ENCODE data around the gene OAS1.

Gene OAS1

GRCh38 chr12:112876506-112876905 lies 30.3 kb upstream of the OAS1 start:
- no peak for TF ChIP-seq CTCF (IDR thresholded peaks at IDR 0.05; ENCODE audit: insufficient read depth, low read length, poor library complexity, severe bottlenecking)
- H3K4me3 ChIP-seq (replicated peaks; ENCODE audit: low read depth, low read length) = no peak overlapping the region
- H3K36me3 ChIP-seq (ENCODE audit: control insufficient read depth, insufficient read depth, low read length) = no peaks in the 10 kb centered on the region
- peaks cover 3% of the 10 kb centered on the region for H3K27me3 ChIP-seq (replicated peaks; ENCODE audit: control insufficient read depth, insufficient read depth, low read length)
- DNase-seq (ENCODE audit: extremely low read depth, insufficient read length) = no peak

GRCh38 chr12:112877006-112877405 lies 29.8 kb upstream of the OAS1 start:
- H3K4me3 ChIP-seq (replicated peaks; ENCODE audit: low read depth, low read length) = no peak overlapping the region
- no peak for TF ChIP-seq CTCF (IDR thresholded peaks at IDR 0.05; ENCODE audit: insufficient read depth, low read length, poor library complexity, severe bottlenecking)
- no peaks in the 10 kb centered on the region for H3K36me3 ChIP-seq (ENCODE audit: control insufficient read depth, insufficient read depth, low read length)
- H3K27me3 ChIP-seq (replicated peaks; ENCODE audit: control insufficient read depth, insufficient read depth, low read length) = peaks cover 4% of the 10 kb centered on the region
- DNase-seq (ENCODE audit: extremely low read depth, insufficient read length) = no peak

GRCh38 chr12:112878488-112878887 lies 28.3 kb upstream of the OAS1 start:
- peaks cover 4% of the 10 kb centered on the region for H3K27me3 ChIP-seq (replicated peaks; ENCODE audit: control insufficient read depth, insufficient read depth, low read length)
- H3K36me3 ChIP-seq (ENCODE audit: control insufficient read depth, insufficient read depth, low read length) = no peaks in the 10 kb centered on the region
- DNase-seq (ENCODE audit: extremely low read depth, insufficient read length) = no peak
- no peak for TF ChIP-seq CTCF (IDR thresholded peaks at IDR 0.05; ENCODE audit: insufficient read depth, low read length, poor library complexity, severe bottlenecking)
- no peak overlapping the region for H3K4me3 ChIP-seq (replicated peaks; ENCODE audit: low read depth, low read length)

- no peak for TF ChIP-seq CTCF (IDR thresholded peaks at IDR 0.05; ENCODE audit: insufficient read depth, low read length, poor library complexity, severe bottlenecking)
- H3K27me3 ChIP-seq (replicated peaks; ENCODE audit: control insufficient read depth, insufficient read depth, low read length) = peaks cover 4% of the 10 kb centered on the region
- H3K36me3 ChIP-seq (ENCODE audit: control insufficient read depth, insufficient read depth, low read length) = no peaks in the 10 kb centered on the region
- no peak overlapping the region for H3K4me3 ChIP-seq (replicated peaks; ENCODE audit: low read depth, low read length)
- DNase-seq (ENCODE audit: extremely low read depth, insufficient read length) = no peak
These were observed 27.5 kb upstream of the OAS1 start for GRCh38 chr12:112879191-112879705.

- Histone ChIP-seq H3K27me3 (replicated peaks; ENCODE audit: control insufficient read depth, insufficient read depth, low read length) (peaks cover 4% of the 10 kb centered on the region), H3K4me3 (replicated peaks; ENCODE audit: low read depth, low read length) (no peak overlapping the region), H3K36me3 (ENCODE audit: control insufficient read depth, insufficient read depth, low read length) (no peaks in the 10 kb centered on the region)
- DNase-seq (ENCODE audit: extremely low read depth, insufficient read length) = no peak
- no peak for TF ChIP-seq CTCF (IDR thresholded peaks at IDR 0.05; ENCODE audit: insufficient read depth, low read length, poor library complexity, severe bottlenecking)
These were observed 25.2 kb upstream of the OAS1 start for GRCh38 chr12:112881602-112882001.

- DNase-seq (ENCODE audit: extremely low read depth, insufficient read length) = no peak
- H3K4me3 ChIP-seq (replicated peaks; ENCODE audit: low read depth, low read length) = no peak overlapping the region
- peaks cover 2% of the 10 kb centered on the region for H3K27me3 ChIP-seq (replicated peaks; ENCODE audit: control insufficient read depth, insufficient read depth, low read length)
- H3K36me3 ChIP-seq (ENCODE audit: control insufficient read depth, insufficient read depth, low read length) = no peaks in the 10 kb centered on the region
- TF ChIP-seq CTCF (IDR thresholded peaks at IDR 0.05; ENCODE audit: insufficient read depth, low read length, poor library complexity, severe bottlenecking) = no peak
These were observed 21.5 kb upstream of the OAS1 start for GRCh38 chr12:112885236-112885635.
